Esophagus (tissue), 2 donors: Measurements from ENCODE around the gene MYH14. TPM values are rescaled to one million over a fixed set of nuclear protein-coding genes. Genes with fewer than 3 reads are reported as not detected.

Experiments used
- H3K27ac ChIP-seq, 2 donors: one replicate each; pipeline ENCODE4 v1.5.1; 2013; ENCODE audit warnings: low read depth in 2 of 2, mild to moderate bottlenecking in 2 of 2, inconsistent platforms in 1 of 2, low read length in 1 of 2, moderate library complexity in 1 of 2
- H3K27me3 ChIP-seq, 2 donors: one replicate each; pipeline ENCODE4 v1.6.1; 2013; ENCODE audit warnings: low read length in 2 of 2, control low read depth in 1 of 2, mild to moderate bottlenecking in 1 of 2; ENCODE audit not compliant: insufficient read depth in 2 of 2, control insufficient read depth in 1 of 2
- H3K36me3 ChIP-seq, 2 donors: one replicate each; pipeline ENCODE4 v1.6.1; 2013; ENCODE audit warnings: low read length in 1 of 2; ENCODE audit not compliant: control insufficient read depth in 2 of 2, insufficient read depth in 2 of 2
- H3K4me1 ChIP-seq, 2 donors: one replicate each; pipeline ENCODE4 v1.6.1; 2013; ENCODE audit warnings: low read length in 1 of 2; ENCODE audit not compliant: control insufficient read depth in 2 of 2, insufficient read depth in 2 of 2
- H3K4me3 ChIP-seq, 2 donors: one replicate each; pipeline ENCODE4 v1.5.1; 2013; ENCODE audit warnings: low read length in 2 of 2, mild to moderate bottlenecking in 2 of 2, low read depth in 1 of 2, moderate library complexity in 1 of 2
- H3K9me3 ChIP-seq, 2 donors: one replicate each; pipeline ENCODE4 v1.6.1; 2013; ENCODE audit warnings: mild to moderate bottlenecking in 2 of 2, low read depth in 1 of 2, low read length in 1 of 2, moderate library complexity in 1 of 2; ENCODE audit not compliant: control insufficient read depth in 2 of 2, insufficient read depth in 1 of 2
- WGBS, 2 donors: extraction: QIAGEN DNeasy Blood & Tissue Kit; methylation state at CpG; one replicate each; pipeline ENCODE4 v1.1.7; 2013; 5-methylcytosine and 5-hydroxymethylcytosine counted together
- polyA plus RNA-seq, 2 donors: library from polyadenylated mRNA; stranded (reverse); fragments of 200-250 nt; gene quantifications; one replicate each; pipeline ENCODE4 v1.2.3, GENCODE V29; 2013
- donor health status: healthy with polysubstance abuse.
- donor health status: Bipolar disorder and iron deficiency.

MYH14 gene
- polyA plus RNA-seq, 2 donors, result 72.9 to 110 TPM

DNA sequence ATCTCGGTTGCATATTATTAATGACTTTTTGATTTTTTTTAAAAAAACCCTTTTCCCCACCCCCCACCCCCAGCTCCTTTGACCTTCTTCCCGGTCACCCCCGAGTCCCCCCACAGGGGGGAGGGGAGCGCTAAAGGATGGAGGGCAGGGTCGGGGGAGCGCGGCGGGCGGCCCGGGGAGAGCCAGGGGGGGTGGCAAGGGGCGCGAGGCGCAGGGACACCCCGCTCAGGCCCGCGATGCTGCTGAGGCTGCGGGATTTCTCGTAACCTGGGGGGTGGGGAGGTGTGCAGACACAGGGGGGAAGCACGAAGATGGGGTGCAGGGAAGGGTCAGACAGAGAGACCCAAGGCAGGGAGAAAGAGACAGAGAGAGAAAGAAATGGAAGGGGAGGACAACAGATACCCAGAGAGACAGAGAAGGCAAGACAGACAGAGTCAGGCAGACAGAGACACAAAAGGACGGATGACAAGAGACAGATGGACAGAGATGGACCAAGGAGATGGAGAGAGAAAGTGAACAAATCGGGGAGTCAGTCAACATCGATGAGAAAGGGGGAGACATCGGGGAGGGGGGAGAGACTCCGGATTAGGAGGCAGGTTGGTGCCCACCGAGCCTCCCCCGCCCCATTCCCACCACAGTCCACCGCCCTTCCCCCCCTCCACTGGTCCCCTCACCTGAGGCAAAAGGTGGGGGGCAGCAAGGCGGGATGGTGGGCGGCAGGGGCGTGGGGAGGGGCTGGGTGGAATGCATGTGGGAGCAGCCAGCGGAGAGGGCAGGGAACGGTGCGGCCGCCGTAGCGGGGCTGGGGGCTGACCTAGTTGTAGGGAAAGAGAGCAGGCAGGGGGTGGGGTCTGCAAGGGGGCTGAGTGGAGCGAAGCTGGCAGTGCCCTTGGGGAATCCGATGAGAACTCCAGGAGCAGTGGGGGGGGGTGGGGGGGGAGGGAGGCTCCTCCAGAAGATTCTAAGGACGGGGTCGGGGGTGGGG is 111.6 kb downstream of the MYH14 start:
- Histone ChIP-seq H3K9me3 (peaks cover 0 to 2% of the 10 kb centered on the region in 2 donors), H3K4me3 (no peak overlapping the region), H3K4me1 (no peaks in the 10 kb centered on the region), H3K27me3 (peaks cover 0 to 18% of the 10 kb centered on the region in 2 donors), H3K27ac (no peak overlapping the region), H3K36me3 (no peaks in the 10 kb centered on the region)
- 4 to 5% methylated on average over 39 to 40 of the region's 40 CpGs for WGBS, 2 donors

GRCh38 chr19:50315773-50316448 is 112.5 kb downstream of the MYH14 start:
- Histone ChIP-seq H3K27me3 (peaks cover 0 to 18% of the 10 kb centered on the region in 2 donors), H3K36me3 (no peaks in the 10 kb centered on the region), H3K4me3 (no peak overlapping the region), H3K4me1 (no peaks in the 10 kb centered on the region), H3K27ac (no peak overlapping the region), H3K9me3 (peaks cover 0 to 2% of the 10 kb centered on the region in 2 donors)
- WGBS, 2 donors, result 2 to 9% methylated on average over 16 to 18 of the region's 18 CpGs

DNA sequence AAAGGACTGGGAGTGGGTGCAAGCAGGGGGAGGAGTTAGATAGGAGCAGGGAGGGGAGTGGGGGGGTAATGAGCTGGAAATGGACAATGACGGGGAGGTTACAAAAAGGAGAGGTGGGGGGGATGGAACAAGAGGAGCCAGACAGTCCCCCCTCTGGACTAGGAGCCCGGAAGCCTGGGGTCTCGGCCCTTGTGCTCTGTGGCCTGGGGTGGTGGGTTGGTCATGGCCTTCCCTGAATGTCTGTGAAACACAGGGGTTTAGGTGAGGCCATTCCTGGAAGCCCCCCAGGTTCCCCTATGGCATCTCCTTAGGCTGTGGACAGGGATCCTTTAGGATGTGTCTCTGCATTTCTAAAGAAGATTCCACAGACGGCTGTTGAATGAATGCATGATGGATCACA is 113.7 kb downstream of the MYH14 start:
- peaks cover 0 to 2% of the 10 kb centered on the region in 2 donors for H3K9me3 ChIP-seq
- 68 to 76% methylated on average over 4 of the region's 4 CpGs for whole genome bisulfite sequencing, 2 donors
- peaks cover 0 to 18% of the 10 kb centered on the region in 2 donors for H3K27me3 ChIP-seq
- no peaks in the 10 kb centered on the region for H3K36me3 ChIP-seq
- H3K4me3 ChIP-seq, result no peak overlapping the region
- H3K27ac ChIP-seq, result no peak overlapping the region
- no peaks in the 10 kb centered on the region for H3K4me1 ChIP-seq

DNA sequence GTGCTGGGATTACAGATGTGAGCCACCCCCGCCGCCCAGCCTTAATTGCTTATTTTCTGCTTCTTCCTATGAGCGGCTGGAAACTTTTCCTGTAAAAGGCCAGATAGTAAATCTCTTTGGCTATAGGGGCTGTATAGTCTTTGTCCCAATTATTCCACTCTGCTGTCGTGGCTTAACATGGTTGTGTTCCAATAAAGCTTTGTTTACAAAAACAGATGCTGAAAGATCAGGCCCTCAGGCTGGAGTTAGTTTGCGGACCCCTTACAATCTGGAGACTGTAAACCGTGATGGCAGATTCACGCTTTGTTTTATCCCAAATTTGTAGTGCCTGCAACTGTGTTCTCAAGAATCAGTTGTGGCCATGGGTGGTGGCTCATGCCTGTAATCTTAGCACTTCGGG is 115.0 kb downstream of the MYH14 start:
- H3K27me3 ChIP-seq, result peaks cover 0 to 15% of the 10 kb centered on the region in 2 donors
- 86 to 92% methylated on average over 8 of the region's 8 CpGs for WGBS, 2 donors
- H3K4me3 ChIP-seq, result no peak overlapping the region
- no peaks in the 10 kb centered on the region for H3K36me3 ChIP-seq
- H3K9me3 ChIP-seq, result peaks cover 0 to 2% of the 10 kb centered on the region in 2 donors
- H3K4me1 ChIP-seq, result no peaks in the 10 kb centered on the region
- no peak overlapping the region for H3K27ac ChIP-seq

DNA sequence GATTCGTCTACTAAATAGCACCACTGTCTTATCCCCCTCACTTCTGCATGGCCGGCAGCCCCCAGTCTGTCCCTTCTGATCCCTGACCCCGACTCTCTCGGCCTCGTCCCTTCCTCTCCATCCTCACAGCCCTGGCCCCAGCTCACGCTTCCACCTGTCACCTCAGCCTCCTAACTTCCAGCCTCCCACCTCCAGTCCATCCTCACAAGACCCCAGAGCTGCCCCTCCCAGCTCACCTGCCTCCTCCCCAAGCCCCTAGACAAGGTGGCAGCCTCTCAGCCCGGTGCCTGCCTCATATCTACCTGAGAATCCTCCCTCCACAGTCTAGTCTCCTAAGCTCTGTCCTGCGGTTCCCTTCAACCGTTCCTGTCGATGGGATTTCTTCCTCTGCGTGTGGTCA is 115.7 kb downstream of the MYH14 start:
- no peaks in the 10 kb centered on the region for H3K36me3 ChIP-seq
- H3K9me3 ChIP-seq, result peaks cover 0 to 2% of the 10 kb centered on the region in 2 donors
- H3K27me3 ChIP-seq, result peaks cover 0 to 15% of the 10 kb centered on the region in 2 donors
- peaks cover 0 to 5% of the 10 kb centered on the region in 2 donors for H3K4me1 ChIP-seq
- H3K27ac ChIP-seq, result no peak overlapping the region
- H3K4me3 ChIP-seq, result no peak overlapping the region
- WGBS, 2 donors, result 80 to 84% methylated on average over 11 of the region's 11 CpGs

DNA sequence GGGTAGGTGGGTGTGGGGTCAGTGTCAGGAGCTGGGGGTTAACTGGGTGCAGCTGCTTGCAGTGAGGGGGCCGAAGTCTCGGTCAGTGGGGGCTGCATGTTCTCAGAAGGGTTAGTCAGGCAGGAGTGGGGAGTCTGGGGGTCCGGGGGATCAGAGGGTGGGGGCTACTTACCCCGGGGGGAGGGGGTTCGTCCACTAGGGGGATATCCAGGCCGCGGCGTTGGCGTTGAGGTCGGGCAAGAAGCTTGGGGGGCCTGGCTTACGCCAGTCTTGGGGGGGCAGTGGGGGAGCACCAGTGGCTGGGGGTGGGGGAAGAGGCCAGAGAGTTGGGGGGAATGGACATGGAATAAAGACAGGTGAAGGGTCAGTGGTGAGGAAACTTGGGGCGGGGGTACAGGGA is 116.6 kb downstream of the MYH14 start:
- 91 to 93% methylated on average over 11 to 12 of the region's 12 CpGs for WGBS, 2 donors
- H3K36me3 ChIP-seq, result no peaks in the 10 kb centered on the region
- peaks cover 0 to 8% of the 10 kb centered on the region in 2 donors for H3K27me3 ChIP-seq

GRCh38 chr19:50320596-50320995 is 117.2 kb downstream of the MYH14 start:
- peaks cover 4 to 11% of the 10 kb centered on the region in 2 donors for H3K4me1 ChIP-seq
- 87 to 88% methylated on average over 20 of the region's 20 CpGs for WGBS, 2 donors
- no peaks in the 10 kb centered on the region for H3K36me3 ChIP-seq
- peaks cover 0 to 2% of the 10 kb centered on the region in 2 donors for H3K9me3 ChIP-seq
- no peak overlapping the region for H3K4me3 ChIP-seq
- H3K27ac ChIP-seq, result no peak overlapping the region
- H3K27me3 ChIP-seq, result peaks cover 0 to 7% of the 10 kb centered on the region in 2 donors

More for the DNA sequence above, 116.6 kb downstream of the MYH14 start:
- H3K4me1 ChIP-seq, result peaks cover 0 to 9% of the 10 kb centered on the region in 2 donors
- no peak overlapping the region for H3K27ac ChIP-seq
- H3K4me3 ChIP-seq, result no peak overlapping the region
- H3K9me3 ChIP-seq, result peaks cover 0 to 2% of the 10 kb centered on the region in 2 donors

DNA sequence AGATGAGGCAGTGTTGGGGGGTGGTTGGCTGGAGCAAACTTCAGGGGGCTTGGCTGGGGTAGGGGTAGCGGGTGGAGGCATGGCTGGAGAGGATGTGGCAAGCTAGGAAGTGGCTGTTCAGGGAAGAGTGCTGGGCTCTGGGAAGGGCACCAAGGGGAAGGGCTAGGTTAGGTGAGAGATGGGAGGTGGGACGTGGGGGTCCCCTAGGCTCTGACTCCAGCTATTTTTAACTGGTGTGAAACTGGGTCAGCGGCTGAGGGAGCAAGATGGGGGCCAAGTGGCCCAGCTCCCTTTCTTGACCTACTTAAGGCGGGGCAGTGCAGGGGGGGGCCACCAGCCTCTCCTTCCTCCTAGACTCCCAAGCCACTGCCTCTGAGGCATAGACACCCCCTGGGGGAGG is 118.4 kb downstream of the MYH14 start:
- no peaks in the 10 kb centered on the region for H3K36me3 ChIP-seq
- H3K4me1 ChIP-seq, result peaks cover 10 to 21% of the 10 kb centered on the region in 2 donors
- H3K4me3 ChIP-seq, result no peak overlapping the region
- WGBS, 2 donors, result 81 to 92% methylated on average over 4 of the region's 4 CpGs
- no peaks in the 10 kb centered on the region for H3K27me3 ChIP-seq
- no peak overlapping the region for H3K27ac ChIP-seq
- peaks cover 0 to 2% of the 10 kb centered on the region in 2 donors for H3K9me3 ChIP-seq

DNA sequence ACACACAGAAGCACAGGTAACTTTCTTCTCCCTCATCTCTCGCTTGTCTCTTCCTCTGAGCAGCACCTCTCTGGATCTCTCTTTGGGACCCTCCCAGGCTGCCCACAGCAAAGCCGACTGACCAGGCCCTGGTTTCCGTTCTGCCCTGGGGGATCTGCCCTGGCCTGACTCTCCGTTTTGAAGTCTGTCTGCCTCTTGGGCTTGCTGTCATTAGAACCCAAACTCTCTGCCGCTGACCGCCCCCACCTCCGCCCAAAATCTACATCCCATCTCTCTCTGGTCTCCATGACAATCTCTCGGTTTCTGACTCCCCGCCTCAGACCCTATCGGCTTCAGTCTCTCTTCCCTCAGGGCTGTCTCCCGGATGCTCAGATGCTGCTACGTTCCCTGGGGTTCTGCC is 118.8 kb downstream of the MYH14 start:
- Histone ChIP-seq H3K27ac (no peak overlapping the region), H3K27me3 (peaks cover 0 to 2% of the 10 kb centered on the region in 2 donors), H3K4me1 (peaks cover 10 to 21% of the 10 kb centered on the region in 2 donors), H3K36me3 (no peaks in the 10 kb centered on the region), H3K9me3 (peaks cover 0 to 2% of the 10 kb centered on the region in 2 donors), H3K4me3 (no peak overlapping the region)
- 81 to 82% methylated on average over 12 of the region's 12 CpGs for WGBS, 2 donors
